Measurements from ENCODE around the gene NFIC.

NFIC gene

DNA sequence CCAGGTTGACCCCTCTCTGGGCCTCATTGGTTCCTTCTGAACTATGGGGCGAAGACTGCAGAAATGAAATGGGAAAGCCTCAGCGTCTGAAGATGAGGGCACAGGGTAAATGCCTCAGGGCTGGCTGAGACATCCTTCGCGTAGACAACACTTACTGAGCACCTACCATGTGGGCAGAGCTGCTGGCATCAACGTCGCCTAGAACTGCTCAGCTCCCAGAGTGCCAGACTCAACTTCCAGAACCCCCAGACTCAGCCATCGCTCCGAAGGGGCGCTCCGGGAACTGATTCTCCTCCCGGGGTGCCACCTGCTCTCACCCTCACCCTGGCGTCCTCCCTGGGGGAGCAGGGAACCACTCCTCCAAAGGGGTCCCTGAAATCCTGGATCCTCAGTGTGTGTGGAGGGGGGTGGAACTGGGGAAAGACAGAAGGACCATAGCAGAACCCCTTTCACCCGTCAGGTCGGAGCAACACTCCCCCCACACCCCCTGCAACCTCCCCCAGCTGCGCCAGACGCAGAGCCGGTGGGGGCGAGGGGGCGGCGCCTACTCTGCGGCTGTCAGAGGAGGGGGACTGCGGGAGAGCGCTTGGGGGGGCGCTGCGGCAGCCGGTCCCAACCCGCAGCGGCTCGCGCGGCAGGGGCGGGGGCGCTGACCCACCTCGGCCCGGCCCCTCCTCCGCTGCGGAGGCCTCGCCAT lies 8.2 kb upstream of the NFIC start:
- FAIRE-seq (no peak), DNase-seq (ENCODE audit: extremely low spot score, insufficient read length, low read depth) (no peak)

GRCh38 chr19:3358689-3359014 lies 7.7 kb upstream of the NFIC start:
- no peak for DNase-seq (ENCODE audit: extremely low spot score, insufficient read length, low read depth)
- FAIRE-seq, result no peak

DNA sequence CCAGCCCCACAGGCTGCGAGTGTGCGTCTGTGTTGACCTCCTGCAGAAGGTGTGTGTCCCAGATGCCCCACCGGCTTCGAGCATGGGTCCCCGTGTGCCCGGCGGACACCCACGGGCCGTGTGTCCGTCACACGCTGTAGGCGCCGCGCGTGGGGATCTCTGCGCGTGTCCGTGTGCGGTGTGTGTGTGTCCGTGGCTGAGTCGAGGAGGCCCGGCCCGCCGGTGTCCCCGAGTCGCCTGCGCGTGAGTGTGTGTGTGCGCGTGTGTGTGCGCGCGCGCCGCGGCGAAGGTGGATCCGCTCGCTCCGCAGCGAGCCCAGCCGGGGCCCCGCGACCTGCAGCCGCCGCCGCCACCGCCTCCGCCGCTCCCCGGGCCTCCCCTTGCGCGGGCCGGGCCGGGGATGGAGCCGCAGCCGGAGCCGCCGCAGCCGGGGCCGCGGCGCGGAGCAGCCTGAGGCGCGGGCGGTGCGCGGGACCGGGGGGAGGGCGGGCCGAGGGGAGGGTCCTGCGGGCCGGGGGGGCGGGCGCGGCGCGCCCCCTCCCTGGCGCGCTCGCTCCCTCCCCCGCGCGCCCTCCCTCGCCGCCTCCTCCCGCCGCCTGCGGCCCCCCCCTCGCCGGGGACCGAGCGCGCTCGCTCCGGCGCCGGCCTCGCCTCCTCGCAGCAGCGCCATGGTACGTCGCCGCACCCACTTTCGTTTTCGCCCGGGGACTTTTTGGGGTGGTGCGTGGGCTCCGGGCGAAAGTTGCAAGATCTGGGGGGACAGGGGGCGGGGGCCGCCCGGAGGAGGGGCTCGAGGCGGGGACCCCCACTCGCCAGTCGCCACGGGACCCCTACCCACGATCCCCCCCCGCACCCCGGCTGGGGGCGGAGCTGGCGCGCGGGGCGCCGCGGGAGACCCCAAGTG lies 7.1 kb upstream of the NFIC start:
- DNase-seq (ENCODE audit: extremely low spot score, insufficient read length, low read depth) (peak; percentile 77), FAIRE-seq (peak; percentile 74)

DNA sequence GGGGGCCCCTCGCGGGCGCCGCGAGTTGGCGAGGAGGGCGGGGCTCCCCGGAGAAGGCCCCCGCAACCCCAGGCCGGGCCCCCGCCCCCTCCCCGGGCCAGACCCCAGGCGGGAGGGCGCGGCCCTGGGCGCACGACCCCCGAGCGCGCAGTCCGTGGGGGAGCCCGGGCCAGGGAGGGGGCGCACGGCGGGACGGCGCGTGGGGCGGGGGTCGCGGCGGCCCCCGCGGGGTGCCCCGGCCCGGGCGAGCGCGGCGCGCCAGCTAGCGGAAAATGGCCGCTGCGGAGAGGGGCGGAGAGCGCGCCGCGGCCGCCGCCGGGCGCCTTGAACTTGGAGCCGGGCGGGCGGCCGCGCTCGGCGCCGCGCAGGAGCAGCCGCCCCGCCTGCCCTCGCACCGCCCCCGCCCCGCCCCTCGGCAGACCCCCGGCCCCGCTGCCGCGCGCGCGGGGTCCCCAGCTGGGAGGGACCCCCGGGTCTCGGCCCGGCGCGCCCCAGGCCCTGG lies 6.4 kb upstream of the NFIC start:
- FAIRE-seq (no peak), DNase-seq (ENCODE audit: extremely low spot score, insufficient read length, low read depth) (no peak)

GRCh38 chr19:3360421-3361383 lies 5.7 kb upstream of the NFIC start:
- FAIRE-seq (peak; percentile 62), DNase-seq (ENCODE audit: extremely low spot score, insufficient read length, low read depth) (no peak)

DNA sequence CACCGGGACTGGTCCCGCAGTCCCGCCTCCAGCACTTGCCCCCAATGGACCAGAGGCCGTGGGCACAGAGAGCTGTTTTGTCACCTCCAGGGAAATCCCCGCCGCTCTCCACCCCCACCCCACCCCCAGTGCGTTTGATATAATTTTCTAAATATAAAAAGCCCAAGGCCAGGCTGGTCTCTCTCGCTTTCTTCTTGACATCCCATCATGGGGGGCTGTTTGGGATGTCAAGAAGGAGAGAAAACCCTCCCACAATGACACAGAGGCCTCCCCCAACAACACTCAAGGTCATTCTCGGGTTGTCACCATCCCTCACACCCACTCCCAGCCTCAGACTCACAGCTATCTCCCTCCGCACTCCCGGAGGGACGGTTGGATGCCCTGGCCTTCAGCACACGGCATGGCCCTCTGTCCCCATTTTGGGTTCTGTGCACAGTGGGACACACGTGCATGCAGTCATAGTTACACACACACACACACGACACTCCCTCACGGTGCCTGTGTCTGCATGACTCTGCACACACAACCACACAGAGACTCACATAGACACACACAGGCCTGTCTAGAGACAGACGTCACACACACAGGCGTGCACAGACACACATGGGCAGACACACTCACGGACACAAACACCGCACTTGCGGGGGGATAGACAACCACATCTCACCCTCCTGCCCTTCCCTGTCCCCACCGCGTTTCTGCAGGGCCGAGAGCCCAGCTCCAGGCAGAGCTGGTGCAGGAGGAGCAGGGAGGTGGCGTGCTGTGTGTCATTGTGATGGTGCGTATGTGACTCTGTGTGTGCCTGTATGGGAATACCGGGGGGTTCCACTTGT lies 4.8 kb upstream of the NFIC start:
- DNase-seq (ENCODE audit: extremely low spot score, insufficient read length, low read depth), result no peak
- no peak for FAIRE-seq

DNA sequence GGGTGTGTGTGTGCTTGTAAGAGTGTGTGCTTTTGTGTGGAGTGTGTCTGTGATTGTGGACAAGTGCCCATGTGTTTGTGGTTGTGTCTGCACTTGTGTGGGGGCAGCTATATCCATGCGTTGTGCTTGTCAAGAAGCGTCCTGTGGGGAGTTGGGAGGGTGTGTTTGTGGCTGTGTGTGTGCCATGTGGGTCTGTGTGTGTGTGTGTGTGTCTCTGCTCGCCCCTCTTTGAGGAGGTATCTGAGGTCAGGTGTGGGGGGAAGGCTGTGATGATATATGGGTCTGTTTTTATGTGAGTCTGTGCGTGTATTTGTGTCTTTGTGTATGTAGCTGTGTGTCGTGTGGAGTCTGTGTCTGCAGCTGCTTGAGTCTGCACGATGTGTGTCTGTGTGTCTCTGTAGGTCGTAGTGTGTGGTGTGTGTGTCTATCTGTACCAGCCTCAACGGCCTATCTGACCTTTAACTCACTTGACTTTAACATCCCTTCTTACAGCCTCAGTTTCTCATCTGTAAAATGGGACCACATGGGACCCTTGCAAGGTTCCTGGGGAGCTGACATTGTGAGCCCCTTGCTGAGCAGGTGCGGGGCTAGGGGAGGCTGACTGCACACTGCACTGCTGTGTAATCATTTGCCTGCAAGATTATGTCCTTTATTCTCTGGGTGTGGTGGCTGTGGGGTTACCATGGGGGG lies 4.0 kb upstream of the NFIC start:
- DNase-seq (ENCODE audit: extremely low spot score, insufficient read length, low read depth) (no peak), FAIRE-seq (no peak)

DNA sequence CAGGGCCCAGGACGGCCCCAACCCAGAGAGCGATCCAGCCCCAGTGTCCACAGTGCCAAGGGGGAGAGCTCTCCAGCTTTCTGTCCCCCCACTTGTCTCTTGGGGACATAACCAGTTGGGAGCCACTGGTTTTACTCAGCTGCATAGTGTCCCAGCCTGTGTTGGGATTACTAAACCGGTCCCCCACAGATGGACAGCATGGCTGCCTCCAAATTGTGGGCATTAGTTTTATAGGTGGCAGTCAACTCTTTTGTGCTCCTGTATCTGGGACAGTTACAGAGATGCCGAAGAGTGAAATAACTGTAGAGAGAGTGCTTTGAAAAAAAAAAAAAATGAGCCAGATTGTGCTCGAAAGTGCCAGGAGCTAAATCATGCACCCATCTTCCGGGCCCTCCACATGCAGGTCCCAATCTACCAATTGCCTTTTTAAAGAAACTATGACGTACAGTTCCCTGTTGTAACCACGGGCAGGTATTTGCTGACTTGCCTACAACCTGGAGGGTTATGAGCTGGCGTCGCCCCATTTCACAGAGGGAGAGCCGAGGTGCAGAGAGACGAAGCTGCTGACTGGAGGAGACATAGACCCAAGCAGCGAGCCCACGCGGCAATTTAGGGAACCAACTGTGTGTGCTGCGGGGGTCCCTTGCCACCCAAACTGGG lies 2.4 kb upstream of the NFIC start:
- FAIRE-seq (no peak), DNase-seq (ENCODE audit: extremely low spot score, insufficient read length, low read depth) (no peak)

- no peak for FAIRE-seq
- no peak for DNase-seq (ENCODE audit: extremely low spot score, insufficient read length, low read depth)
These were observed 1.9 kb upstream of the NFIC start for GRCh38 chr19:3364501-3364858.

DNA sequence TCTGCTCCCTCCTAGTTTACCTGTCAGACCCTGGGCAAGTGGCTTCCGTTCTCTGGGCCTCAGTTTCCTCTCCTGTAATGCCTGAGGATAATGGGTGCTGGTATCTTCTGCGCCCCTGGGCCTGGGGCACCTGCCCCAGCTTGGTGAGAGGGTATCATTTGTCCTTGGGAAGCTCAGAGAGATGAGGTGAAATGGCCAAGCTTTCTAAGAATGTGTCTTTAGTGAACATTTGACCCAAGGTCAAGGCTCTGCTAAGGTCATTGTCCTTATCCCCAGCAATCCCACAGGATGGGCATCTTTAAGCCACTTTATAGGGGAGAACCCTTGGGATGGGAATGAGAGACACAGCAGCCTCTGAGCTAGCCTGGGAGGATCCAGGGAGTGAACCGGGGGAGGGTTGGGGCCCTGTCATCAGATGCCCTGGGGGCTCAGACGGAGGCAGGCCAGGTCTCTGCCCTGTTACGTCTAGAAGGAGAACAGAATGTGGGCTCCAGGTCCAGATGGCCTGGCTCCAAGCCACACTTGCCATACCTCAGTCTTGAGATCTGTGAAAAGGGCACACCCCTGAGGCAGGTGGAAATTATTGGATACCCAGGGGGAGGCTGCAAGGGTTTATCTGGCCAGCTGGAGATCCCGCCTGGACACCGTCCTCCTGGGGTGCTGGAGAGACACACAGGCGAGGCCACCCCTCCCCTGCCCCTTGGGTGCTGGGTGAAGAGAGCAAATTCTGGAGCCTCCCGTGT lies 1.1 kb upstream of the NFIC start:
- DNase-seq (ENCODE audit: extremely low spot score, insufficient read length, low read depth) (no peak), FAIRE-seq (no peak)

DNA sequence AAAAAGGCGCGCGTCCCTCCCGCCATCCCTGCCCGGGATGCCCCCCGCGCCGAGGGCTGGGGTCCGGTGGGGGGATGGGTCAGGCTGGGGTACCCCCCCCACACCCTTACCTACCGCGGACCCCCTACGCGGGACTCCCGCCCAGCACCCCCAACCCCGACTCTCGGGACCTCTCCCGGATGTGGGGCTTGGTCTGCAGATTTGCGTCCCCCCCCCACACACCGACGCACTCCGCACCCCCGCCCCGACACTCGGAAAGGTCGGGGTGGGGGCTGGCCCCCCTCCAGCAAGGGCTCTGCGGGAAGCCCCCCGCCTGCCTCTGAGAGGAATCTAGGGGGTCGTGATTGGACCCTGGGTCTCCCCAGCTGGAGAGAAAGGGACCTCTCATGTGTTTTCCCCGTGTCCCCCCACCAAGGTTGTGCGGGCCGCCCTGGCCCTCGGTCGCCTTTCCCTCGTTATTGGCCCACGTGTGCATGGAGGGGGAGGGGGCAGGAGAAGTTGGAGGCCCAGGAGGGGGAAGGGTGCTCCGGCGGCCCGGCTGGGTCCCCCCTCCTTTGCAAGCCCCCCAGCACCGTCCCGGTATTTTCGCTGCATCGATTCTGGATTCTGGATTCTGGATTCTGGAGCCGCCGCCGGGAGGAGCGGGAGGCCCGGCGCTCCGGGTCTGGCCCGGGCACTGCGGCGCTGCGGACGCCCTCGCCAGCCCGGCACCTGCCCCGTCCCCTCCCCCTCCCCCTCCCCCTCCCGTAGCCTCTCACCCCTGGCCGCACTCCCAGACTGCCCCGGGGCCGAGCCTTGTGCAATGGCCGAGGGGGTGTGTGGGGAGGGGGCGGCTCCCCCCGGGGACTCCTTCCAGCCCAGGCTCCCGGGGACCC lies 607 bp downstream of the NFIC start:
- no peak for FAIRE-seq
- no peak for DNase-seq (ENCODE audit: extremely low spot score, insufficient read length, low read depth)

DNA sequence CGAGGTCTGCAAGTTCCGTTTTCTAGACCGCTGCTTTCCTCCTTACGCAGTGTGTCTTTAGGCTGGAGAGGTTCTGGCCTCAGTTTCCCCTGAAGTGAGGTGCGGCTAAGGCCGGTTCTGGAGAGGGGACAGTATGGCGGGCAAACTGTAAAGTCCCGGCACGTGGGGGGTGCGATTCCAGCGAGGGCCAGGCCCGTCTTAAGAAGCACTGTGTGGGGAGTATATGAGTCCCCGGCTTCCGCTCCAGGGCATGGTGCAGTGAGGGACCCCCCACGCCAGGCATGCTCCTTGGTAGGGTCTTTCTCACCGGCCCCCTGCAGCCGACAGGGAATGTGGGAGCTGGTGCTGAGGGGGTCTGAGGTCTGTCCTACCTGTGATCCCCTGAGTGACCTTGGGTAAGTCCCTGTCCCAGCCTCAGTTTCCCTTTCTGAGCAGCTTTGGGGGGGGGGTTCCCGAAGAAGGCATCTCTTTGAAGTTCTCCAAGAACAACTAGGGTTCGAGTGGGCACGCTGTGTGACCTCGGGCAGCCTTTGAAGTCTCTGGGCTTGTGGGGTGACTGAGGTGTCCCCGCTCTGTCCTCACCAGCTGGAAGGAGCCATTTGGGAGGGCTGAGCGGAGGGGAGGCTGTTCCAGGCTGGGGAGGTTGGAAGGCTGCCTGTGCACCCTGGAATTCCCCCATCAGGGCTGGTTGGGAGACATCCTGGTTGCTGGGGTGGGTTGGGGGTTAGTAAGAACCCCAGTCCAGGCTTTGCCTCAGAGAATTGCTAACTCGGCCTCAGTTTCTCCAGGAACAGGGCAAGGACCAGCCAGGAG lies 1.5 kb downstream of the NFIC start:
- FAIRE-seq (no peak), DNase-seq (ENCODE audit: extremely low spot score, insufficient read length, low read depth) (no peak)

GRCh38 chr19:3368441-3368795 lies 2.0 kb downstream of the NFIC start:
- FAIRE-seq, result no peak
- DNase-seq (ENCODE audit: extremely low spot score, insufficient read length, low read depth), result no peak

DNA sequence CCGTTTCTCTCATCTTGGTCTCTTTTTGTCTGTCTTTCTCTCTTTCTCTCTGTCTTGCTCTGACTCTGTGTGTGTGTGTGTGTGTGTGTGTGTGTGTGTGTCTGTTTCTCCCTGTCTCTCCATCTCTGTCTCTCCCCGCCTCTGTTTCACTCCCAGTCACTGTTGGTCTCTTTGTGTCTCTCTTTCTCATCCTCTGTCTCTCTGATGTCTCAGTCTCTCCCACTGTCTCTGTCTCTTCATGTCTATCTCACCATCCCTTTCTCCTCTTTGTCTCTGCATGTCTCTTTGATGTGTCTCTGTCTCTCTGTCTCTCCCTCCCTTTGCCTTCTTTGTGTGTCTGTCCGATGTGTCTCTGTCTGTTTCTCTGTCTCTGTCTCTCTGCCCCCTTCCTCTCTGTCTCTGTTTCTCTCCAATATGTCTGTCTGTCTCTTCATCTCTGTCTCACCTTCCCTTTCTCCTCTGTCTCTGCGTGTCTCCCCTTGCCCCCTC lies 2.5 kb downstream of the NFIC start:
- DNase-seq (ENCODE audit: extremely low spot score, insufficient read length, low read depth) (no peak), FAIRE-seq (peak; percentile 29)

DNA sequence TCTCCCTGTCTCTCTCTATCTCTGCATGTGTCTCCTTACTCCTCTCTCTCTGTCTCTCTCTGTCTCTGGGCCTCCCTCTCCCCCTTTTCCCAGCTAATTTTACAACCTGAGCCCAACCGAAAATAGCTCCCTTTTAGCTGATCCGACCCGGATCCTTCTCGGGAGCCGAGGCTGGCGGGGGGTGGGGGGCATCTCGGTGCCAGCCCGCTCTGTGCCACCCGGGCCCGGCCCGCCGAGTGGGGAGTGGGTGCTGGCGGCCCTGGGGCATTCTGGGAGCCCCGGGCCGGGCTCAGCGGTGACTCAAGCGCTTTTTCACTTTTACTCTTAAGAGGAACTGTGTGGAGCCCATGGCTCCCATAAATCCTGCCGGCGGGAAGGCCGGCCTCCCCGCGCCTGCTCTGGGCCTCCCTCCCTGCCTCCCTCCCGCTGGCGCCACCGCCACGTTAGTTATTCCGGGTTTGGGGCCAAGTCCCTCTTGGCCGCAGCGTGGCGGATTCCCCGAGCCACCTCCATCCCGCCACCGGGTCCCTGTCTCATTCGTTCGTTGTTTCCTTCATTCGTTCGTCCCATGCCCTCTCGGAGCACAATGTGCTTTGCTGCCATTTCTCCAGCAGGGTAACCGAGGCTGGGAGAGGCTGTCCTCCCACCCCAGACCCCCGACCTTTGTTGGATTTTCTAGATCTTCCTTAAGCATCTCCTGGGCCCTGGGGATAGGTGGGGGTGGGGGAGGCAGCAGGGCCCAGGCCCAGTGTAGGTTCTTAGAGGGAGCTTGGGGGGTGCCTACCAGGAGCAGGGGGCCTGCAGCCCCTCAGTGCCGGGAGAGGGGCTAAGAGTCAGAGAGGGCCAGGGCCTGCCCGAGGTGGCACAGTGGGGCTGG lies 3.2 kb downstream of the NFIC start:
- DNase-seq (ENCODE audit: extremely low spot score, insufficient read length, low read depth) (no peak), FAIRE-seq (no peak)

Data from GM18507 (cell line).